Motor neuron (in vitro differentiated cells): ENCODE data around the gene HK1. TPM values are rescaled to one million over a fixed set of nuclear protein-coding genes. Genes with fewer than 3 reads are reported as not detected.

Experiments used
- ATAC-seq, 8 experiments: fragments of 200-7000 bp; cut with Tn5 transposase; replicated peaks in 6 of 8; 2 replicates each; pipeline ENCODE4 v1.8.0; 2021; ENCODE audit warnings: mild to moderate bottlenecking in 8 of 8, moderate library complexity in 8 of 8
- H3K27ac ChIP-seq, 2 donors: fragments of 250-450 bp; sonication (Bioruptor Pico); 2 replicates each; pipeline ENCODE4 v1.9.0; 2021; ENCODE audit warnings: antibody characterized with exemption in 2 of 2, mild to moderate bottlenecking in 2 of 2, moderate library complexity in 1 of 2
- H3K4me1 ChIP-seq, 2 donors: fragments of 250-450 bp; sonication (Bioruptor Pico); replicated peaks in 1 of 2; 2 replicates each; pipeline ENCODE4 v1.6.1; 2021; ENCODE audit warnings: antibody characterized with exemption in 2 of 2, mild to moderate bottlenecking in 2 of 2, moderate library complexity in 1 of 2
- H3K4me3 ChIP-seq, 5 donors: fragments of 250-450 bp; sonication (Bioruptor Pico); 2 replicates each; pipeline ENCODE4 v1.9.0; 2021; ENCODE audit warnings: antibody characterized with exemption in 5 of 5, mild to moderate bottlenecking in 5 of 5, moderate library complexity in 4 of 5
- WGBS, 10 experiments: fragments of 450-650 bp; shearing (Covaris generic); methylation state at CpG; one replicate each; pipeline ENCODE4 v1.0.0; 2022; 5-methylcytosine and 5-hydroxymethylcytosine counted together
- in situ Hi-C, 9 experiments: fragments of 400-800 bp; cut with MboI; loops; one replicate each; pipeline ENCODE4 v1.15.0; 2021; ENCODE audit warnings: low sequenced_read_pairs in 9 of 9, low pct_unique_long_range_greater_than_20kb in 2 of 9; ENCODE audit not compliant: unreplicated experiment in 9 of 9
- total RNA-seq, 8 experiments: library from RNA; unstranded; fragments of 300-600 nt; gene quantifications; 2 replicates each; pipeline versions ENCODE4 v1.2.3 to v1.2.4, GENCODE V29; 2022

The HK1 gene
- total RNA-seq, 8 experiments from 2014 or later = 53.8 to 113 (median 83.7) TPM

GRCh38 chr10:69398466-69398865, 120.2 kb downstream of the HK1 start:
- WGBS, 10 experiments = 79 to 100% (median 94%) methylated on average over 1 to 11 of the region's 16 CpGs; no CpG with 5 or more reads in 6 of the 10 experiments
- Histone ChIP-seq H3K4me3 (no peak overlapping the region), H3K4me1 (no peaks in the 10 kb centered on the region), H3K27ac (no peak overlapping the region)
- ATAC-seq = no peak
- in situ Hi-C loops = loop anchor here in 5 of 9 experiments (10.0 to 25.0 kb wide), 3 partner anchors 161 to 174 kb away; partner anchors contain the start of gene HKDC1 (in 1 of the 5)

- in situ Hi-C loops = loop anchor here in 5 of 9 experiments (10.0 to 25.0 kb wide), 3 partner anchors 166 to 389 kb away; partner anchors contain the start of gene FAM241B (in 4 of the 5)
- H3K4me3 ChIP-seq = no peak overlapping the region
- ATAC-seq = no peak
- no peak overlapping the region for H3K27ac ChIP-seq
- peaks cover 2% of the 10 kb centered on the region in 2 donors for H3K4me1 ChIP-seq
- WGBS, 10 experiments = 80 to 100% (median 97%) methylated on average over 1 to 18 of the region's 23 CpGs; no CpG with 5 or more reads in 2 of the 10 experiments
Observed at GRCh38 chr10:69400936-69401335, 122.6 kb downstream of the HK1 start.

GRCh38 chr10:69401416-69401815, 123.1 kb downstream of the HK1 start:
- ATAC-seq = no peak
- WGBS, 10 experiments = 76 to 100% (median 100%) methylated on average over 1 to 4 of the region's 11 CpGs; no CpG with 5 or more reads in 5 of the 10 experiments
- no peak overlapping the region for H3K4me3 ChIP-seq
- H3K4me1 ChIP-seq = peaks cover 7% of the 10 kb centered on the region in 2 donors
- H3K27ac ChIP-seq = no peak overlapping the region
- in situ Hi-C loops = loop anchor here in 5 of 9 experiments (10.0 to 25.0 kb wide), 3 partner anchors 167 to 389 kb away; partner anchors contain the start of gene FAM241B (in 4 of the 5)

- no peak for ATAC-seq
- H3K4me1 ChIP-seq = peaks cover 12% of the 10 kb centered on the region in 2 donors
- 100% methylated on average over 1 of the region's 6 CpGs; no CpG with 5 or more reads in 9 of the 10 experiments for WGBS, 10 experiments
- H3K4me3 ChIP-seq = no peak overlapping the region
- no peak overlapping the region for H3K27ac ChIP-seq
- in situ Hi-C loops = loop anchor here in 5 of 9 experiments (10.0 to 25.0 kb wide), 3 partner anchors 168 to 390 kb away; partner anchors contain the start of gene FAM241B (in 4 of the 5)
Observed at GRCh38 chr10:69402386-69402785, 124.1 kb downstream of the HK1 start.

- in situ Hi-C loops = loop anchor here in 5 of 9 experiments (10.0 to 25.0 kb wide), 3 partner anchors 168 to 391 kb away; partner anchors contain the start of gene FAM241B (in 4 of the 5)
- no peak for ATAC-seq
- no CpG with 5 or more reads among the region's 1 CpG for WGBS, 10 experiments
- H3K4me3 ChIP-seq = no peak overlapping the region
- H3K27ac ChIP-seq = no peak overlapping the region
- H3K4me1 ChIP-seq = peaks cover 12% of the 10 kb centered on the region in 2 donors
Observed at GRCh38 chr10:69403066-69403465, 124.8 kb downstream of the HK1 start.

GRCh38 chr10:69403519-69403918, 125.2 kb downstream of the HK1 start:
- WGBS, 10 experiments = 17 to 100% (median 76%) methylated on average over 1 to 3 of the region's 3 CpGs
- H3K27ac ChIP-seq = no peak overlapping the region
- peaks cover 12% of the 10 kb centered on the region in 2 donors for H3K4me1 ChIP-seq
- in situ Hi-C loops = loop anchor here in 5 of 9 experiments (10.0 to 25.0 kb wide), 3 partner anchors 169 to 391 kb away; partner anchors contain the start of gene FAM241B (in 4 of the 5)
- no peak overlapping the region for H3K4me3 ChIP-seq
- peak in 1 of 8 experiments; percentile 14 for ATAC-seq

GRCh38 chr10:69404786-69405185, 126.5 kb downstream of the HK1 start:
- no peak overlapping the region for H3K4me3 ChIP-seq
- H3K27ac ChIP-seq = no peak overlapping the region
- ATAC-seq = no peak
- 80 to 100% (median 99%) methylated on average over 1 to 6 of the region's 10 CpGs; no CpG with 5 or more reads in 6 of the 10 experiments for WGBS, 10 experiments
- in situ Hi-C loops = loop anchor here in 5 of 9 experiments (10.0 to 25.0 kb wide), 3 partner anchors 170 to 392 kb away; partner anchors contain the start of gene FAM241B (in 4 of the 5)
- peaks cover 16 to 18% of the 10 kb centered on the region in 2 donors for H3K4me1 ChIP-seq

GRCh38 chr10:69405221-69405620, 126.9 kb downstream of the HK1 start:
- in situ Hi-C loops = loop anchor here in 5 of 9 experiments (10.0 to 25.0 kb wide), 3 partner anchors 170 to 393 kb away; partner anchors contain the start of gene FAM241B (in 4 of the 5)
- Histone ChIP-seq H3K27ac (no peak overlapping the region), H3K4me1 (peaks cover 16 to 18% of the 10 kb centered on the region in 2 donors), H3K4me3 (no peak overlapping the region)
- no peak for ATAC-seq
- 20 to 93% (median 61%) methylated on average over 1 to 3 of the region's 4 CpGs; no CpG with 5 or more reads in 1 of the 10 experiments for WGBS, 10 experiments

- in situ Hi-C loops = loop anchor here in 5 of 9 experiments (10.0 to 25.0 kb wide), 3 partner anchors 172 to 394 kb away; partner anchors contain the start of gene FAM241B (in 4 of the 5)
- 20% methylated on average over 1 of the region's 5 CpGs; no CpG with 5 or more reads in 9 of the 10 experiments for WGBS, 10 experiments
- peaks cover 16 to 18% of the 10 kb centered on the region in 2 donors for H3K4me1 ChIP-seq
- H3K4me3 ChIP-seq = no peak overlapping the region
- peak overlapping the region in 1 of 2 donors; percentile 51 for H3K27ac ChIP-seq
- peak in 7 of 8 experiments; percentile 3 to 81 (median 69) for ATAC-seq
Observed at GRCh38 chr10:69406302-69406811, 128.1 kb downstream of the HK1 start.

- Histone ChIP-seq H3K4me1 (peaks cover 16 to 18% of the 10 kb centered on the region in 2 donors), H3K27ac (peak overlapping the region in 1 of 2 donors; percentile 51), H3K4me3 (no peak overlapping the region)
- in situ Hi-C loops = loop anchor here in 5 of 9 experiments (10.0 to 25.0 kb wide), 3 partner anchors 172 to 395 kb away; partner anchors contain the start of gene FAM241B (in 4 of the 5)
- no peak for ATAC-seq
- 40 to 100% (median 63%) methylated on average over 1 to 2 of the region's 6 CpGs; no CpG with 5 or more reads in 6 of the 10 experiments for WGBS, 10 experiments
Observed at GRCh38 chr10:69406816-69407580, 128.7 kb downstream of the HK1 start.

GRCh38 chr10:69407621-69408301, 129.5 kb downstream of the HK1 start:
- in situ Hi-C loops = loop anchor here in 5 of 9 experiments (10.0 to 25.0 kb wide), 3 partner anchors 173 to 395 kb away; partner anchors contain the start of gene FAM241B (in 4 of the 5)
- Histone ChIP-seq H3K27ac (no peak overlapping the region), H3K4me3 (no peak overlapping the region), H3K4me1 (peaks cover 16 to 18% of the 10 kb centered on the region in 2 donors)
- no peak for ATAC-seq
- 70 to 94% (median 81%) methylated on average over 1 to 5 of the region's 14 CpGs; no CpG with 5 or more reads in 4 of the 10 experiments for WGBS, 10 experiments
